ENCODE data around the gene NTN4.

Gene NTN4

GRCh38 chr12:95651681-95652080 lies 138.9 kb downstream of the NTN4 start:
- DNase-seq: no peak

- peak; percentile 97 for DNase-seq
These were observed 141.4 kb downstream of the NTN4 start for GRCh38 chr12:95648990-95649791.

- peak; percentile 77 for DNase-seq
These were observed 143.8 kb downstream of the NTN4 start for GRCh38 chr12:95646781-95647190.

GRCh38 chr12:95643256-95643655 lies 147.3 kb downstream of the NTN4 start:
- no peak for DNase-seq

- DNase-seq: no peak
These were observed 148.0 kb downstream of the NTN4 start for GRCh38 chr12:95642583-95642982.

- DNase-seq: no peak
These were observed 149.1 kb downstream of the NTN4 start for GRCh38 chr12:95641299-95641952.

- no peak for DNase-seq
These were observed 150.0 kb downstream of the NTN4 start for GRCh38 chr12:95640516-95640915.

GRCh38 chr12:95637471-95638155 lies 153.0 kb downstream of the NTN4 start:
- no peak for DNase-seq

- DNase-seq: no peak
These were observed 153.6 kb downstream of the NTN4 start for GRCh38 chr12:95637010-95637409.

- no peak for DNase-seq
These were observed 155.6 kb downstream of the NTN4 start for GRCh38 chr12:95634622-95635621.

- no peak for DNase-seq
These were observed 156.7 kb downstream of the NTN4 start for GRCh38 chr12:95633732-95634465.

- peak; percentile 86 for DNase-seq
These were observed 157.4 kb downstream of the NTN4 start for GRCh38 chr12:95633049-95633731.

- no peak for DNase-seq
These were observed 160.1 kb downstream of the NTN4 start for GRCh38 chr12:95630496-95630895.

- DNase-seq: no peak
These were observed 161.2 kb downstream of the NTN4 start for GRCh38 chr12:95629392-95629791.

- DNase-seq: no peak
These were observed 163.7 kb downstream of the NTN4 start for GRCh38 chr12:95626854-95627253.

GRCh38 chr12:95625012-95625411 lies 165.6 kb downstream of the NTN4 start:
- no peak for DNase-seq

GRCh38 chr12:95624589-95624988 lies 166.0 kb downstream of the NTN4 start:
- DNase-seq: no peak

- peak; percentile 98 for DNase-seq
These were observed 166.9 kb downstream of the NTN4 start for GRCh38 chr12:95623554-95624170.

- DNase-seq: peak; percentile 60
These were observed 167.7 kb downstream of the NTN4 start for GRCh38 chr12:95622879-95623278.

- DNase-seq: no peak
These were observed 168.8 kb downstream of the NTN4 start for GRCh38 chr12:95621725-95622124.

- no peak for DNase-seq
These were observed 170.4 kb downstream of the NTN4 start for GRCh38 chr12:95620171-95620570.
